ENCODE results near the gene MMS22L.

The MMS22L gene, protein sequence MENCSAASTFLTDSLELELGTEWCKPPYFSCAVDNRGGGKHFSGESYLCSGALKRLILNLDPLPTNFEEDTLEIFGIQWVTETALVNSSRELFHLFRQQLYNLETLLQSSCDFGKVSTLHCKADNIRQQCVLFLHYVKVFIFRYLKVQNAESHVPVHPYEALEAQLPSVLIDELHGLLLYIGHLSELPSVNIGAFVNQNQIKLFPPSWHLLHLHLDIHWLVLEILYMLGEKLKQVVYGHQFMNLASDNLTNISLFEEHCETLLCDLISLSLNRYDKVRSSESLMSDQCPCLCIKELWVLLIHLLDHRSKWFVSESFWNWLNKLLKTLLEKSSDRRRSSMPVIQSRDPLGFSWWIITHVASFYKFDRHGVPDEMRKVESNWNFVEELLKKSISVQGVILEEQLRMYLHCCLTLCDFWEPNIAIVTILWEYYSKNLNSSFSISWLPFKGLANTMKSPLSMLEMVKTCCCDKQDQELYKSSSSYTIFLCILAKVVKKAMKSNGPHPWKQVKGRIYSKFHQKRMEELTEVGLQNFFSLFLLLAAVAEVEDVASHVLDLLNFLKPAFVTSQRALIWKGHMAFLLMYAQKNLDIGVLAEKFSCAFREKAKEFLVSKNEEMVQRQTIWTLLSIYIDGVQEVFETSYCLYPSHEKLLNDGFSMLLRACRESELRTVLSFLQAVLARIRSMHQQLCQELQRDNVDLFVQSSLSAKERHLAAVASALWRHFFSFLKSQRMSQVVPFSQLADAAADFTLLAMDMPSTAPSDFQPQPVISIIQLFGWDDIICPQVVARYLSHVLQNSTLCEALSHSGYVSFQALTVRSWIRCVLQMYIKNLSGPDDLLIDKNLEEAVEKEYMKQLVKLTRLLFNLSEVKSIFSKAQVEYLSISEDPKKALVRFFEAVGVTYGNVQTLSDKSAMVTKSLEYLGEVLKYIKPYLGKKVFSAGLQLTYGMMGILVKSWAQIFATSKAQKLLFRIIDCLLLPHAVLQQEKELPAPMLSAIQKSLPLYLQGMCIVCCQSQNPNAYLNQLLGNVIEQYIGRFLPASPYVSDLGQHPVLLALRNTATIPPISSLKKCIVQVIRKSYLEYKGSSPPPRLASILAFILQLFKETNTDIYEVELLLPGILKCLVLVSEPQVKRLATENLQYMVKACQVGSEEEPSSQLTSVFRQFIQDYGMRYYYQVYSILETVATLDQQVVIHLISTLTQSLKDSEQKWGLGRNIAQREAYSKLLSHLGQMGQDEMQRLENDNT

DNA sequence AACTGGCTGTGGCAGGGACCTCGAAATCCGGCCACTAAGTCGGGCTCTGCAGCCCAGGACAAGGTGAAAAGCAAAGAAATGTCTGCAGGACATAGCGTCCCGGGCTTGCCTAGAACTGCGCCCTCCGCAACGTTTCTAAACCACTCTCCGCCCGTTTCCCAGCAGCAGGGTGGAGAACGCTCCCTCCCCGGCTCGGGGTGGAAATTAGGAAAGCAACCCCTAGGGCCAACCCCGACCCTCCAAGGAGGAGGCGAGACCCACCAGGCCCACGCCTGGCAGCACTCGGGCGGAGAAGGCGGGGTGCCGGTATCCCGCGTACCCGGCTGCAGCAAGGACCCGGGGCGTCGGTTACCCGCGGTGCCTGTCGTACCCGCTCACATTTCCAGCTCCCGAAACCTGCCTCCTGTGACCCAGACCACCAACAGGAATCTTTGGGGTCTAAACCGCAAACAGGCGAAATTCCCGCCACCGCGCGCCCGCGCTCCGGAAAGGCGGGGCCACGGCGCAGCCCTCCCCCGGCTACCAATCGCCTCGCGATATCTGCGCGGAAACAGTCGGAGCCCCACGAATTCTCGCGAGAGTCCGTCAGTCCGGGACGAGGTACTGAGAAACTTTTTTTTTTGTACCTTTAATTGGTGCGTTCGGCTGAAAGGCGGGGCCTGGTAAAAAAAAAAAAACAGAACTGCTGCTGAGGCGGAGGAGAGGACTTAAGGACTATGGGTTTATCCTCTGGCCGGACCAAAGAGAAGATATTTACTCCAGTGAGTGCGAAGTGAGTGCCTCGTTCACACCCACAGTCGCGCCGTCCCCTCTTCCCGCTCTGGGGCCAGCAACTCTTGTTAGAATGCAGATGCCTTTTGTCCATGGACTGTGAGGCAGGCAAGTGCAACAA, at the start of gene MMS22L:
Gene MMS22L (minus strand): TSS at position 491 of the 892 bp plus-strand sequence. CDS start 739 bp downstream, outside the sequence.
- DNase-seq (ENCODE audit: low read depth): peak; percentile 92

DNA sequence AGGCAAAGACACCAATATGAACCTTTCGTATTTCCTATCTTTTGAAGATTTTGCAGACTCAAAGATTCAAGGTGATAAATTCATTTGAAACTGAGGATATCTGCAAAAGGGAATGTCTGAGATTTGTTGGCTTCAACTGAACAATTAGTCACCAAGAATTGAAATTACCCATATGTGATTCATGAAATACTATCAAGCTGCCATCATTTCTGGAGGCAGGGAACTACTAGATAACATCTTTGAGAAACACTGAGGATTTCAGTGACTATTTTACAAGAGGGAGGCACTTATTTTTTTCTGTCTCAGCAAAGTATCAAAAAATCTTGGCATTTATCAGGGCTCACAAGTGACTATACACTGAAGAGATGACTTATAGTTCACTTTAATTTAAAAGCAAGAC, 39.8 kb upstream of the MMS22L start:
- DNase-seq (ENCODE audit: low read depth): peak; percentile 31

DNA sequence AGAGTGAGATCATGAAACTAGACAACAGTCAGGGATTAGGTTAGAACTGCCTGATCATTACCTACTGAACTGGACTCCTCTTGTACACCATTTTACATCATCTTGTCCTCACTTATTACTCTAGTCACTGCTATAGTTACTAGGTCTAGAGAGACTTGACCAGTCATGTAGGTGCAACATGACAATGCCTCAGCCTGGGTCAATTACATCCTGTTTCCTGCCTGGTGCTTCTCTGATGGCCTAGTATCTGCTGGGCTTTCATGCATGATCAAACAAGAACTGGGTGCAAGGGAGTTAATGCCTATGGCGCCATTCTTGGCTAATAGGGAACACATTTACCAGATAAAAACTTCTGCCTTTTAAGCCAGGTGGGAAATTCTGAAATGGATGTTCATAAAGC, 39.2 kb upstream of the MMS22L start:
- DNase-seq (ENCODE audit: low read depth): no peak

DNA sequence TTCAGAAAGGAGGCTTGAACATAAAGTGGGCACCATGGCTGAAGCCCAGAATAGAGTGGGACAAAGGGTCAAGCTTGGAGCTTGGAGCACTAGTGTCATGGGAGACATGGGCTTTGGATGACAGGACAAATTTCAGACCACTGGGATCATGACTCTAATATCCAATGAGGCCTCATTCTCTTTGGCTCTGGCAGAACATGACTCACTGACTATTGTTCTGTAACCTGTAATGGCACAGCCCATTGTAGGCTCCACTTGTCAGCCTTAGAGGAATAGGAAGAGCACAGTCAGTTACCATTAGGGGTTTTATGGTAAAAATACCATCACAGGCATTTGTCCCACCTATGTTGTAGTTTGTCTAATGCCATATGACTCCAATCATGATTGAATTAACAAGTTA, 34.0 kb upstream of the MMS22L start:
- DNase-seq (ENCODE audit: low read depth): no peak

DNA sequence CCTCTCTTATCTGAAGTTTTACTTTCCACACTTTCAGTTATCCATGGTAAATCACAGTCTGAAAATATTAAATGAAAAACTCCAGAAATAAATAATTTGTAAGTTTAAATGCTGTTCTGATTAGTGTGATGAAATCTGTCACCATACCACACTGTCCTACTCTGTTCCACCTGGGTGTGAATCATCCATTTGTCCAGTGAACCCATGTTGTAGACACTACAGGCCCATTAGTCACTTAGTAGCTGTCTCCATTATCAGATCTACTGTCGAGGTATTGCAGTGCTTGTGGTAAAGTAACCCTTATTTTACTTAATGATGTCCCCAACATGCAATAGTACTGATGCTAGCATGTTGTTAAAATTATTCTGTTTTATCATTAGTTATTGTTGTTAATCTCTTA, 29.2 kb upstream of the MMS22L start:
- no peak for DNase-seq (ENCODE audit: low read depth)

DNA sequence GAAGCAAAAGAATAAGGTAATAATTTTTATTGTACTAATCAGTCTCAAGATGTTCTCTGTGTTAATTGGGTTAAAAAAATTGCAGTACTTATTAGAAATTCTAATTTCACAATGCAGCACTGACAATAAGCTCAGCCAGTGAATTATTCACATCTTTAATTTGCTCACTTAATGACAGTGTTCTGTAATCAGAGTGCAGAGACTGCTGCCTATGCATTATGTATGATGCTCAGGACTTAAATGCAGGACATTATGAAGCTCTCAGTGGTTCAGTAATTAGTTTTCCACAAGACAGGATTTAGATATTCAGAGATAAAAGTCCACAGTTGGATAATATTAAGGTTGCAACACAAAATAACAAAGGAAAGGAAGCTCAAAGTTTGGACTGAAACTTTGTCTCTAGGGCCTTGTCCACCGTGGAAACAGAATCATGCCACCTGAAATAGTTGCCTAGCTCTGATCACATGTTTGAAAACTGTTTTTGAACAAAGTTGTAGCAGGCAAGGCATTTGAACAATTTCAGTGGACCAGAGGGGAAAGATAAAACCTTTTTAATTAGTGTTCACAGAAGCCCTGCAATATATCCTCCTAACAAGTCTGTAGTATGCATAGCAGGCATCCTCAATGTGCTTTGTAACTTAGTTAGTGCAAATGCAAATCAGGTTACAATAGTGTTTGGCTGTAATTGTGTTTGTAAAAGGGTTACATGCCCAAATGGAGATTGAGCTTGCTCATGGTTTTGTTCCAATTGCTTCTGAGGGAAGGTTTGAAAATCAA, 23.7 kb upstream of the MMS22L start:
- no peak for DNase-seq (ENCODE audit: low read depth)

DNA sequence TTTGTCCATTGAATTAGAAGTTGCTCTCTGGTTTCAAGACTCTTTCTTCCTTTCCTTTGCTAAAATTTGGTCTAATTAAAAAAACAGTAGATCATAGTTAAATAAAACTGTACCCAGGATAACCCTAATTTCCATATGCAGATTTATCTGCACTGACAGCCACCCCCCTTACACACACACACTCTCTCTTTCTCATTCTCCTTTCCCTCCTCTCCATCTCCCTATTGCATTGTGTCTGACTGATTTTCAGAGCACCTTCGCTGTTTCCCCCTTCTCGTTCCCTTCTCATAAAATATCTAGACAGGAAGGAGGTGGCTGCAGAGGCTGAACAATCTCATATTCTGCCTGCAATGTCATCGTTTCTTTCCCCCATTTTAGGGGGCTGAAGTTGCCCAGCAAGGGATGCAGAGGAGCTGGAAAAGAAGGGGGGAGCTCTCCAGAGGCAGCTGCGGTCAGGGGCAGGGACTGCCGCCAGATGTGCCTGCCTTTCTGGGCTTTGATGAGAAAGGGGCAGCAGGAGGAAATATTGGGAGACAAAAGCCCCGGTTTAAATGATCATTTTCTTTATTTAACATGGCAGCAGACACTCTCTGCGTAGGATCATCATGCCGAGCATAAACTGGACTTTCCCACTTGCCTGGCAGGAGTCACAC, 22.5 kb upstream of the MMS22L start:
- no peak for DNase-seq (ENCODE audit: low read depth)

DNA sequence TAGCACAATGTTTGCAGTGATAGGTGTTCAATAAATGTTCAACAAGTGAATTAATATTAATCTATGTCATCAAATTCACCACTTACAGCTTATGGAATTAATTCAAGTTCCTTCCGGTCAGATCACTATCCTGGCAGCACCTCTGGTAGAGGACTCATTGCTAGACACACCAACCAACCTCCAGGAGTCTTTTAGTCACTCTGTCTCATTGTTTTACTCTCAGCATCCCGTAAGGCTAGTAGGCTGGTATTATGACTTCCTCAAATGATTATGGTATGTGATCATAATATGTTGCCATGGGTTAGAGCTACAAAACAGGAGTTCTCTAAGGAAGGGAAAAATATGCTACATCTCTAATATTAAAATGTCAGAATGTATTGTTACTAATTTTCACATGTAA, 21.7 kb upstream of the MMS22L start:
- no peak for DNase-seq (ENCODE audit: low read depth)

DNA sequence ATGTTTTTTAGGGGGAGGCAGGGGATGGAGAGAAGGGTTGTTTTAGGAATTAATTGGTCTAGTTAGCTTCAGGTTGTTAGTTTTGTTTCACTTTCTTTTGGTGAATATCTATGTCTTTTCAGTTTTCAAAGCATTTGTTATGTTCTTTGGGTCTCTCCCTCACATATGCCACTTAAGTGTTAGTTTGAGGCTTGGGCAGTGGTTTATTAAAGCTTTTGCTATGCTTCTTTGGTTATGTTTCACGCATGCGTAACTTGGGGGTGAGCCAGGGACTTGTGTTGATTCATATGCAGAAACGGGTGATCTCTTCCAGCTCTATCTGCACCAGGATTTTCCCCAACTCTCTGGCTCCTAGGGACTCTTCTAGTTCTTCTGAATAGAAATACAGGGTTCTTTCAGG, 11.4 kb upstream of the MMS22L start:
- peak; percentile 27 for DNase-seq (ENCODE audit: low read depth)

DNA sequence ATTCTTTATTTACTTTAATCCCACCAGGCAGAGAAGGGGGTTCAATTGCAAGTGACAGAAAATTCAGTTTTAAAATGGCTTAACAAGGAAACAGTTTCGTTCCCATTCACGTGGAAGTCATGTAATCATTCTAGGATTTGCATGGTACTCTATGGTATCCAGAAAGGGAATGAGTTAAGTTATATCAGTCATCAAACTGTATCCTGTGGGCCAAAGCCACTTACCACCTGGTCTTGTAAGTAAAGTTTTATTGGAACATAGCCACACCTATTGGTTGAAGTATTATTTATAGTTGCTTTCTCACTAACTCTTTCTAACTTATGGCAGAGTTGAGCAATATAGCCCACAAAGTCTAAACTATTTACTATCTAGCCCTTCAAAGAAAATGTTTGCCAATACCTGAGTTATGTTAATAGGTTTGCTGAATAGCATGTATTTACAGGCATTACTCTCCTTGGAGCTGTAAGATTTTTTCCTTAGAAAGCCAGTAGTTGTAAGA, 10.2 kb upstream of the MMS22L start:
- no peak for DNase-seq (ENCODE audit: low read depth)

DNA sequence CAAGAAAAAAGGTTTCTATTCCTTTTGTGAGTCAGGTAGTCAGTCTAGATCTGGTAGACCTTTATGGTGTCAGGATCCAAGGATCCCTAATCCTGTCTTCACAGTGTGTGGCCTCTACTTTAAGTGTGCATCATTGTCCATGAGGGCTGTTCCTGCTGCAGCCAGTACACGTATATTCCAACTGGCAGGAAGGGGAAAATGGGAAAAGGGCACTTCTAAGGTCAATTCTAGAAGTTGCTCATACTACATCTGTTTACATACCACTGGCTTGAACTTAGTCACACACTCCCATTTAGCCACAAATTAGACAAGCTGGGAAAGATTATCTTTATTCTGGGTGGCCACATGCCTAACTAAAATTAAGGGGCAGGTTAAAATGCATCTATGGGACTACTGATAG, 9.7 kb upstream of the MMS22L start:
- DNase-seq (ENCODE audit: low read depth): no peak

DNA sequence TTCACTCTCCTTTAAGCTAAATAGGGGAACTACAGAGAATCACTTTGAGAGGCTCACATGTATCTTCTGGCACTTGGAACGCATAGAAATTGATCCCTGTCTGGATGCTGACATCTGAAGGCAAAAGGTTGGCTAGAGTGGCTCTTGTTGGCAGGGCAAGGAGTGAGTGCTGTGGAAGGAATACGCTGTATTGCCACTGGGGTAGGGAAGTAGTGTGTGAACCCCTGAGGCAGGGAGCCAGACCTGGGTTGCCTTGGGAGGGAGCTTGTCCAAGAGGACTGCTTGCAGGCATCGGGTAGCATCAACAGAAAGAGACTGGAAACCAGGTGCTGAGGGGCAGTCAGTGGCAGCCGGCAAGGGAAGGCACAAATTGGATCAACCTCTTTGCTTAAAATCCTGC, 8.9 kb upstream of the MMS22L start:
- DNase-seq (ENCODE audit: low read depth): no peak

DNA sequence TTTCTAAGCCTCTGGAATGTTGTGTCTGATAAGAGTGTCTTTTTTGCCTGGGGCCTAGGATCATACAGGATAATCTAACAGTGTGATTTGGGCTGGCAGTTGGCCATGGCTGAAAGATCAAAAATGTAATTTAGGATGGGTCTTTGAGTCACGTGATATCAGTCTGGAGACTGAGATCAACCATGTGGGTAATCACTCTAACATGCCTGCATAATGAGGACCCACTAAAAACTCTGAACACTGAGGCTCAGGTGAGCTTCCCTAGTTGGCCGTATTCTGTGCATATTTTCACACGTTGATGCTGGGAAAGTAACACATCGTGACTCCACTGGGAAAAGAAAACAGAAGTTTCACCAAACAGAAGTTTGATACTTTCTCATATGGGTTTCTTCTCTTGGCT, 6.3 kb upstream of the MMS22L start:
- no peak for DNase-seq (ENCODE audit: low read depth)

DNA sequence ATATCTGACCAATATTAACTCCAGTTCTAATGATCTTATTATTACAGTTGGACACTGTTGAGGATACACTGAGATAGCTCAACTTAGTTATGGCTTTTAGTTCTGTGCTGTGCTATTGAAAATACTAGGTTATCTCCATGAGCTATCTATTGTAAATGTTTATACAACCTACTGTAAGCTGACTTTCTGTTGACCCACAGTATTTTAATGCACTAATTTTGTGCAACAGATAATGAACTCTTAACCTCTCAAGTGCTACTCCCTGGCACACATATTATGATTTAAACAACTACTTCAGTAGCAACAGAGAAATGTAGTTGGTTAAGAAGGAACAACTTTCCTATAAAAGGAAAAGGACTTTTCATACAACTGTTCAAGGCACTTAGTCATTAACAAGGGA, 5.2 kb upstream of the MMS22L start:
- no peak for DNase-seq (ENCODE audit: low read depth)

DNA sequence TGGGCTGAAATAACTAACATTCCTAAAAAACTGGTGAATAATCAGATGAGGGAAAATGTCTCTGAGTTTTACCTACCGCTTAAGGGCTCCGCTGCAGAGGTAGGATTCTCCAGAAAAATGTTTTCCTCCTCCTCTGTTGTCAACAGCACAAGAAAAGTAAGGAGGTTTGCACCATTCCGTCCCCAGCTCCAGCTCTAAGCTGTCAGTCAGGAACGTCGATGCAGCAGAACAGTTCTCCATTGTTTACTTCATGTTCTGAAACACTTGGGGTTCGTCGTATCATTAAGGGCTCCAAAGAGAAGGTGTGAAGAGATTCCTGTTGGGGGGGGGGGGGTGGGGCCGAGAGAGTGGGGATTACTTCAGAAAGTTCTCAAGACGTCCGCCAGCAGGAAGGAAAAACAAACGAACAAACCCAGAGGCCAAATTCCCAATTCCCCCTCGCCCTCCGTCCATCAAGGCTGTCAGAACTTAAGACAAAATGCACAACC, 734 bp downstream of the MMS22L start:
- peak; percentile 23 for DNase-seq (ENCODE audit: low read depth)

DNA sequence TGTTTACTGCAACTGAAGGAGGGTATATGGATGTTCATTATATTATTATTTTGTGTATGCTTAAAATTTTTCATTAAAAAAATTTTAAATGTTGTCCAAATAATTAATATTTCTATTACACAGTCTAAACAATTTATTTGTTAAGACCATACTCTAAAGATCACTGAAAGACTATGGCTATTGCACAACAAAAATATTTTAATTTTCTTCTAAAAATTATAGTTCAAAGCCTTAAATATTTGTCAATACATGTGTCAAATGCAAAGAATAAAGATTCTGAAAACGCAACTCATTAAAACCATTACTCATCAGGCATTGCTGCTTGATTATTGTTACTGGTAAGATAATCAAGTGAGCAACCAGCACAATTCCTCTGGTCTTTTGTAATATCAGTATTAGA, 2.2 kb downstream of the MMS22L start:
- no peak for DNase-seq (ENCODE audit: low read depth)

DNA sequence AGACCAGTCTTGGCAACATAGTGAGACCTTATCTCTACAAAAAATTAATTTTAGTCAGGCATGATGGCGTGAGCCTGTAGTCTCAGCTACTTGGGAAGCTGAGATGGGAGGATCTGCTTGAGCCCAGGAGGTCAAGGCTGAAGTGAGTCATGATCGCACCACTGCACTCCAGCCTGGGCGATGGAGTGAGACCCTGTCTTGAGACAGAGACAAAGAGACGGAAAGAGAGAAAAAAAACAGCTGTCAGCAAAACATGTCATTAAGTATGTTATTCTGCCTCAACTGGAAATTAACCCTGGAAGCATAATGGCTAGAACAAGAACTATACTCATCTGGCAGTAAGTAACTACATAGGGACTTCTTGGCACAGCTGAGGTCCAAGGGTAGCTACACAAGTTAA, 7.2 kb downstream of the MMS22L start:
- DNase-seq (ENCODE audit: low read depth): no peak

DNA sequence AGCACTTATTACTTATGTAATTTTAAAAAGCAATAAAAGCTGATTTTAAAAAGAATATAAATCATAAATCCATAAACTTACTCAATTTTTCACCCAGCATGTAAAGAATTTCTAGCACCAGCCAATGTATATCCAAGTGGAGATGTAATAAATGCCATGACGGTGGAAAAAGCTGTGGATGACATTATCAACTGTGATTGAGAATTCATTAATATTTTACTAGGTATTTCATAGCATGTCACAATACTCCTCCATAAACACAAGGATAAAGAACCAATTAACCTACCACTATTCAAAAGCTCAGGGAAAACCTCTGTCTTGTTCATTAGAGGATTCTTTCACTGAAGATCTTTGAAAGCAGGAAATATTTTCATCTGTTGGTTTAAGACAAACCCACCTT, 13.2 kb downstream of the MMS22L start:
- DNase-seq (ENCODE audit: low read depth): no peak

DNA sequence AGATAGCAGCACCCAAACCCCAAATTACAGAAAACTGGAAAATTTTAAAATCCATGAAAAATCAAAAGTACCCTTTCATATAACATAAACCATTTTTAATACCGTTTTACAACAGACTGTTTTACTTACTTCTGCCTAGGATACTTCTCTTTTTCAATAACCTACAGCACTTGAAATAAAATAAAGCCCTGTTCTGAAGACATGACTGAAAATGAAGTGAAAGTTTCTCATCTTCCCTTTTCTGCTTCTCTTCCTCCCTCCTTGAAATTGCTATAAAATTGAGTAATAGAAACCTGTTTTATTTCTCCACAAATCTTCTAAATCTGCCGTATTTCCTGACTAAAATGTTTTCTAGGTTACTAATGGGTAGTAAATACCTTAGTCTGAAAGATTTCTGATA, 20.3 kb downstream of the MMS22L start:
- no peak for DNase-seq (ENCODE audit: low read depth)

DNA sequence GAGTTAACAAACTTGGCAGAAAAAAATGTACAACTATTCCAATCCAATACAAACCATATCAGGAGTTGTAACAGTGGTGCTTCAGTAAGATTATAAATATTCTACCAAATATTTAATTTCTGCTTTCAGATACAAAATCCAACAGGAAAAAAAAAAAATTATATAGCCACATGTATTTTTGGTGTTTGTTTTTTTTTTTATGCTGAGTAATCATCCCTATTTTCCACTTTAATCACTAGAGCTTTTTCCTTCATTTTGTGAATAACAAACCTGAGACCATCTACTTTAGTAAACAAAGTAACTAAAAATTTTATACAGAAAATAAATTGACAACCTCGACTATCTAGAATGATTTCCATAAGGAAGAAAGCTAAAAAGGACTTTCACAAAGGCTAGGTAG, 36.2 kb downstream of the MMS22L start:
- no peak for DNase-seq (ENCODE audit: low read depth)
